Stimulated activated CD4-positive, alpha-beta T cell treated with anti-CD3 and anti-CD28 coated beads, Interleukin-12 subunit alpha, Interleukin-12 subunit beta, amount 100 ng/mL, for 4 hours (primary cell): ENCODE results near the gene PROC.

Experiments
- DNase-seq: peaks from one replicate; pipeline ENCODE4 v3.0.0-alpha.2; 2020

Gene PROC

DNA sequence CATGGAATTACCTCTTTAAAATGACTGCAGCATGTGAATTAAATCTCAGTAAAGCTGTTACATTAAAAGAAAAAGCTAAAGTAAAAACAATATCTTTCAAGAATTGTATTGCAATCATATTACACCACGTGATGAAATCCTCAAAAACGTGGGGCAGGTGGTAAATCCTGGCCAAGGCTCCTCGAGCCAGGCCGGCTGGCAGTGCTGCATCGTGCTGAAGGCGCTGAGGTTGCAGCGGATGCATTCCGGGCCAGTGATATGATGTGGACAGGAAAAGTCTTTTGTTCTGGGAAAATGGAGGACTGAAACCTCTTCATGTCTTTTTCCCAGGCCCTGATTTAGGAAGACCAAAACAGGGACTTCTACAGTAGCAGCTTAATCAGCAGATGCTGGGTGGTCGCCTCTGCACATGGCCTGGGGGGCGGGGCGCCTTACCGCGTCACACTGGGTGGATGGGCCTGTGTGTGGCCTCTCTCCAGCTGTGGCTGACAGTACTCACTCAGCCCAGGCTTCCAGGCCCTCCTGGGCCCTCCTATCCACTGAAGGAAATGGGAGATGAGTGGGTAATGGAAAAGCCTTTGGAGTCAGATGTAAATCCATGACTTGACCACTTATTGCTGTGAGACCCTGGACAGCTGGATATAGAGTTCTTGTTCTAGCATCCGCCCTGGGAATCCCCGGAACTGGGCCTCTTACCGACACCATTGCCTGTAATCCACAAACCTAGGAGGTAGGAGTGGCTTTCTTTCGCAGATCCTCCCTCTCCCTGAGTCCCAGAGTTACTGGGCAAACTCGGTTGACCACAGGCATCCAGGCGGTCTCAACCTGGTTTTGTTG, 45.1 kb downstream of the PROC start:
- no peak for DNase-seq

DNA sequence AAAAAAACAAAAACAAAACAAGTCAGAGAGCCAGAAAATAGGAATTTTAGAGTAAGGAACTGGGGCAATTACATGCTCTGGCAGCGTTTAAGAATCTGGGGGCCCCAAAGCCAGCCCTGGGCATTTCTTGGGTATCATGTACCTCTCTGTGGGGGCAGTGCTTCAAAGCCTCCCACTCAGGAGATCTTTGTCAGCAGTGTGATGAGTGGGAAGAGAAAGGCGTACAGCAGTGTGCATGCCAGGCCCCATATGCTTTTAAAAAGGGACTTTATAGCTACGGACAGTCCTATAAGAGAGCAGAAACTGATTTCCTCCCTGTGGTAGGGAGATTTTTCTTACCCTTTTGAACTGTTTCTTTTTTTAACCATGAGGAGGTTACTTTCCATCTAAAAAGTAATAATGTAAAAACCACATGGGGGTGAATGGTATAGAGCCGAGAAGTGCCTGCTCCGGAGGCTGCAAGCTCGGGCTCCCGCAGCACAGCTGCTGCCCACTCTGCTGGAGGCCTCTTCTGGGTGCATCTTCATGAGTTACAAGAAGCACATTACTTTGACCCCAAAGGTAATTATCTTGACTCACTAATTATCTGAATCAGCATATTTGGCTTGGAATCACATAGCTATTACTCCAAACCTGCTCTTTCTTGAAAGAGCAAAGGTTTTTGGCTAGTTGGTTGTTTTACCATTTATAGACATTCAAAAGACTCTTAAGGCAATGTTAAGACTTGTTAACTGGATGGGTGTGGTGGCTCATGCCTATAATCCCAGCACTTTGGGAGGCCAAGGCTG, 46.4 kb downstream of the PROC start:
- DNase-seq, result no peak

GRCh38 chr2:127465258-127465657, 47.0 kb downstream of the PROC start:
- no peak for DNase-seq

DNA sequence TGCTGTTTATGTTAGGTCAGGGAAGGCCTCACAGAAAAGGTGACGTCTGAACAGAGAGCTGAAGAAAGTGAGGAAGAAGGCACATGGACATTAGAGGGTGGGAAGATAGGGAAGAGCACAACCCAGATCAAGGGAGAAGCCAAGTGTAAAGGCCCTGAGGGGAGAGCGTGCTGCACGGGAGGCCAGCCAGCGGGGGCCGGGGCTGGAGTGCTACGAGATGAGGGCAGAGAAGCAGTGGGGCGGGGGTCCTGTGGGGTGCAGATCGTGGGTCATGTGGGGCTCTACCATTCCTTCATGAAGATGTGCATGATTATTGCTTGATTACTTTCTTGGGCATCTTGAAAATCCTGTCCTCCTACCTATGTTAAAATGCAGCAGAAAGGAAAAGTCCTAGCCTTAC, 50.8 kb downstream of the PROC start:
- DNase-seq, result no peak

DNA sequence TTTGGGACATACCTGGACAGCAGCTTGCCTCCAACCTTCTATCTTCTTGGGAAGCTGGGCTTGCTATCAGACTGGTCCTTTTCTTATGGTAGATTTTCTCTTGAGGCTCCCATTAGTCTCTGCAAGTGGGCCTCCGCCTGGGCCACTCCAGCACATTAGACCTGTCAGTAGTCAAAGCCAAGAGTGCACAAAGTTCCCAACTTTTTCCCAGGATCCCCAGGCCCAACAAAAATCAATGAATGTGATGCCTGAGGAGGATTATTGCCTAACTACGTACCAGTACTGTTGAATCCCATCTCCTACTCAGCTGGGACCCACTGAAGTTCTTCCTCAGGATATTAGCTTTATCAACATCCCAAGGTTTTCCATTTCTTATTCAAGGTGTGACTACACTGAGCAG, 51.7 kb downstream of the PROC start:
- DNase-seq, result no peak

DNA sequence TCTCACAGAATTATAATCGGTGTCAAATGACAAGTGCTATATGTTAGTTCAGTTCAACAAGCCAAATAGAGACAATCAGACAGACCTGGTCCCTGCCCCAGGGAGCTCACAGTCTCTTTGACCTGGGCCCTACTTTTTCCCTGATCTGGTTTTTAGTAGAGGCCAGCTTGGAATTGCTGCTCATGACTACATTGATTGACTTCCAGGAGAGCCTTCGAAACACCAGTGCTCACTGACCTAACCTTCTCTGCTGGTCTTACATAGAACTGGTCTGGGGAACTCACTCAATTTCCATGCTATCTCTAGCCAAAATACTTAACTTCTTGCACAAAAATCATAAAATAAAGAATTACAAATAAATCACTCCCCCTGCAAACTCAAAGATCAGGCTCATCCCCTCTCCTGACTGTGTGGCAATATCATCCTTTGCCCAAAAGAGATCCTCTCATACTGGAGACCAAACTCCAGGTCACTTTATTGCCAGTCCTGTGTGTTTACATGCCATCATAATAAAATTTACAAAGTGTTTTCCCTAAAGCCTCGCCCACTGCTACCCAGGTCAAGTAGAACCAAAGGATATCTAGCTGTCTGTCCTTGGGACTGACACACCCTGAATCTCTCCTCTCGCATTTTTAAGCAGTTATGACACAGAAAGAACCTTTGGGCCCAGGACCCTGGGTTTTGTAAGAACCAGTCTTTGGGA, 53.2 kb downstream of the PROC start:
- no peak for DNase-seq

- no peak for DNase-seq
Observed at GRCh38 chr2:127472268-127472667, 54.0 kb downstream of the PROC start.

GRCh38 chr2:127475788-127476187, 57.6 kb downstream of the PROC start:
- no peak for DNase-seq
